AG09309 (cell line): ENCODE results near the gene SLC13A1.

ENCODE experiments used
- DNase-seq: peaks from one replicate; pipeline ENCODE4 v3.0.0-alpha.2; 2010; ENCODE audit warnings: low read depth
- H3K4me3 ChIP-seq: 2 replicates; pipeline ENCODE4 v1.5.1; 2011; ENCODE audit warnings: mild to moderate bottlenecking, low read depth, low read length, moderate library complexity; ENCODE audit not compliant: control insufficient read depth
- CTCF ChIP-seq: IDR thresholded peaks from 2 replicates; pipeline ENCODE4 v1.5.1; 2011; ENCODE audit warnings: mild to moderate bottlenecking, low read depth, low read length, inconsistent platforms; ENCODE audit not compliant: insufficient read depth, control insufficient read depth; ENCODE audit errors: missing control alignments

SLC13A1 gene

GRCh38 chr7:123184271-123184670 lies 15.5 kb downstream of the SLC13A1 start:
- DNase-seq: no peak
- H3K4me3 ChIP-seq: no peak overlapping the region
- no peak for TF ChIP-seq CTCF

- no peak for TF ChIP-seq CTCF
- no peak overlapping the region for H3K4me3 ChIP-seq
- no peak for DNase-seq
These were observed 16.3 kb downstream of the SLC13A1 start for GRCh38 chr7:123183431-123183830.

- TF ChIP-seq CTCF: no peak
- DNase-seq: no peak
These were observed 22.3 kb downstream of the SLC13A1 start for GRCh38 chr7:123177442-123177841.

GRCh38 chr7:123170333-123171246 lies 29.2 kb downstream of the SLC13A1 start:
- no peak overlapping the region for H3K4me3 ChIP-seq
- no peak for TF ChIP-seq CTCF
- DNase-seq: no peak

More at GRCh38 chr7:123177442-123177841, 22.3 kb downstream of the SLC13A1 start:
- H3K4me3 ChIP-seq: no peak overlapping the region

GRCh38 chr7:123169065-123169464 lies 30.7 kb downstream of the SLC13A1 start:
- no peak for DNase-seq
- H3K4me3 ChIP-seq: no peak overlapping the region
- no peak for TF ChIP-seq CTCF

GRCh38 chr7:123157606-123158005 lies 42.2 kb downstream of the SLC13A1 start:
- no peak for TF ChIP-seq CTCF
- no peak overlapping the region for H3K4me3 ChIP-seq
- DNase-seq: no peak
